Neural cell (in vitro differentiated cells): Measurements from ENCODE around the gene C1orf52. TPM values are rescaled to one million over a fixed set of nuclear protein-coding genes. Genes with fewer than 3 reads are reported as not detected.

Experiments
- H2AFZ ChIP-seq: fragments of 200-600, 300-800 bp; sonication (generic), shearing (Covaris generic); 2 replicates; pipeline ENCODE4 v1.6.0; 2014; ENCODE audit warnings: low read depth, mild to moderate bottlenecking, antibody characterized with exemption, low read length, moderate library complexity
- H3F3A ChIP-seq: fragments of 200-600 bp; shearing (Covaris generic); 2 replicates; pipeline ENCODE4 v1.6.1; 2016; ENCODE audit warnings: mild to moderate bottlenecking, moderate library complexity, mixed read lengths, antibody characterized with exemption, low read length; ENCODE audit not compliant: insufficient read depth, poor library complexity, severe bottlenecking
- H3K27ac ChIP-seq: fragments of 200-600, 300-800 bp; sonication (generic), shearing (Covaris generic); 2 replicates; pipeline ENCODE4 v1.5.1; 2014; ENCODE audit warnings: mild to moderate bottlenecking, low read length, moderate library complexity
- H3K27me3 ChIP-seq: fragments of 300-800, 200-600 bp; sonication (generic), shearing (Covaris generic); 2 replicates; pipeline ENCODE4 v1.6.0; 2014; ENCODE audit warnings: mild to moderate bottlenecking, low read depth, low read length, moderate library complexity; ENCODE audit not compliant: insufficient read depth
- H3K36me3 ChIP-seq: fragments of 300-800, 200-600 bp; sonication (generic), shearing (Covaris generic); 2 replicates; pipeline ENCODE4 v1.5.1; 2014; ENCODE audit warnings: mild to moderate bottlenecking, antibody characterized with exemption, low read length, moderate library complexity; ENCODE audit not compliant: insufficient read depth
- H3K4me2 ChIP-seq: fragments of 300-800, 200-600 bp; sonication (generic), shearing (Covaris generic); 2 replicates; pipeline ENCODE4 v1.6.0; 2014; ENCODE audit warnings: mild to moderate bottlenecking, low read length
- H3K4me3 ChIP-seq: fragments of 300-800, 200-600 bp; sonication (generic), shearing (Covaris generic); 2 replicates; pipeline ENCODE4 v1.5.1; 2014; ENCODE audit warnings: mild to moderate bottlenecking, low read length, moderate library complexity
- H3K79me2 ChIP-seq: fragments of 200-600 bp; shearing (Covaris generic); replicated peaks from 2 replicates; pipeline ENCODE4 v1.6.0; 2014; ENCODE audit warnings: mild to moderate bottlenecking, low read length, moderate library complexity; ENCODE audit not compliant: insufficient read depth
- H3K9ac ChIP-seq: fragments of 300-800, 200-600 bp; sonication (generic), shearing (Covaris generic); 2 replicates; pipeline ENCODE4 v1.6.1; 2016; ENCODE audit warnings: mild to moderate bottlenecking, low read length, mixed read lengths
- H3K9me2 ChIP-seq: fragments of 200-600 bp; shearing (Covaris generic); 2 replicates; pipeline ENCODE4 v1.6.1; 2016; ENCODE audit warnings: mild to moderate bottlenecking, low read length, mixed read lengths; ENCODE audit not compliant: insufficient read depth
- H3K9me3 ChIP-seq: fragments of 200-600, 300-800 bp; sonication (generic), shearing (Covaris generic); 2 replicates; pipeline ENCODE4 v1.6.1; 2016; ENCODE audit warnings: mild to moderate bottlenecking, mixed run types, low read length, moderate library complexity, mixed read lengths
- H4K20me1 ChIP-seq: fragments of 200-600 bp; shearing (Covaris generic); 2 replicates; pipeline ENCODE4 v1.6.1; 2016; ENCODE audit warnings: mild to moderate bottlenecking, mixed run types; ENCODE audit not compliant: insufficient read depth
- CTCF ChIP-seq: fragments of 450-650 bp; IDR thresholded peaks from 2 replicates; pipeline ENCODE4 v1.5.1; 2014; ENCODE audit warnings: antibody characterized with exemption, mild to moderate bottlenecking, moderate library complexity; ENCODE audit not compliant: poor library complexity, severe bottlenecking
- EP300 ChIP-seq: fragments of 450-650 bp; conservative IDR thresholded peaks from 2 replicates; pipeline ENCODE4 v1.6.1; 2014; ENCODE audit warnings: antibody characterized with exemption, mild to moderate bottlenecking, moderate library complexity; ENCODE audit not compliant: poor library complexity, severe bottlenecking
- EZH2 ChIP-seq: fragments of 200-600, 300-800 bp; shearing (Covaris generic), sonication (generic); IDR thresholded peaks from 2 replicates; pipeline ENCODE4 v1.6.1; 2014; ENCODE audit warnings: antibody characterized with exemption, low read length, borderline replicate concordance, mild to moderate bottlenecking; ENCODE audit not compliant: insufficient read depth, poor library complexity, severe bottlenecking
- MXI1 ChIP-seq: fragments of 450-650 bp; conservative IDR thresholded peaks from 2 replicates; pipeline ENCODE4 v1.6.1; 2014; ENCODE audit warnings: antibody characterized with exemption, mild to moderate bottlenecking; ENCODE audit not compliant: poor library complexity, severe bottlenecking
- POLR2AphosphoS5 ChIP-seq: IDR thresholded peaks from 2 replicates; pipeline ENCODE4 v1.6.1; 2012
- RAD21 ChIP-seq: fragments of 450-650 bp; conservative IDR thresholded peaks from 2 replicates; pipeline ENCODE4 v1.6.1; 2014; ENCODE audit warnings: antibody characterized with exemption, mild to moderate bottlenecking, moderate library complexity
- SMC3 ChIP-seq: fragments of 450-650 bp; conservative IDR thresholded peaks from 2 replicates; pipeline ENCODE4 v1.6.1; 2014; ENCODE audit warnings: antibody characterized with exemption, mild to moderate bottlenecking, moderate library complexity; ENCODE audit not compliant: poor library complexity
- TAF1 ChIP-seq: IDR thresholded peaks from 2 replicates; pipeline ENCODE4 v1.6.1; 2012; ENCODE audit warnings: low read depth
- polyA plus RNA-seq: library from polyadenylated mRNA; depleted of rRNA; stranded (reverse); fragments of >200 nt; gene quantifications from 2 replicates; pipeline ENCODE4 v1.2.3, GENCODE V29; 2014
- TF ChIP-seq, protein P1 (sequence below): IDR thresholded peaks from 2 replicates; pipeline ENCODE4 v1.6.1; 2012; ENCODE audit warnings: borderline replicate concordance

The C1orf52 gene
- polyA plus RNA-seq, 1 donor from 2014 or later = 94.6 TPM

GRCh38 chr1:85245891-85246290 is 13.6 kb downstream of the C1orf52 start:
- Histone ChIP-seq H3K79me2 (no peaks in the 10 kb centered on the region), H3K27ac (no peak overlapping the region), H2AFZ (no peak overlapping the region), H3K4me2 (no peak overlapping the region), H3K9me3 (no peaks in the 10 kb centered on the region), H3K9ac (no peak overlapping the region), H3K36me3 (no peaks in the 10 kb centered on the region), H3K27me3 (no peaks in the 10 kb centered on the region), H3F3A (no peaks in the 10 kb centered on the region), H4K20me1 (no peaks in the 10 kb centered on the region), H3K4me3 (no peak overlapping the region), H3K9me2 (no peaks in the 10 kb centered on the region)
- TF ChIP-seq MXI1 = no peak
- no peak for TF ChIP-seq RAD21
- no peak for TF ChIP-seq EP300
- no peak for TF ChIP-seq POLR2AphosphoS5
- no peak for TF ChIP-seq SMC3
- TF ChIP-seq CTCF = no peak
- no peak for TF ChIP-seq EZH2
- TF ChIP-seq, protein P1, sequence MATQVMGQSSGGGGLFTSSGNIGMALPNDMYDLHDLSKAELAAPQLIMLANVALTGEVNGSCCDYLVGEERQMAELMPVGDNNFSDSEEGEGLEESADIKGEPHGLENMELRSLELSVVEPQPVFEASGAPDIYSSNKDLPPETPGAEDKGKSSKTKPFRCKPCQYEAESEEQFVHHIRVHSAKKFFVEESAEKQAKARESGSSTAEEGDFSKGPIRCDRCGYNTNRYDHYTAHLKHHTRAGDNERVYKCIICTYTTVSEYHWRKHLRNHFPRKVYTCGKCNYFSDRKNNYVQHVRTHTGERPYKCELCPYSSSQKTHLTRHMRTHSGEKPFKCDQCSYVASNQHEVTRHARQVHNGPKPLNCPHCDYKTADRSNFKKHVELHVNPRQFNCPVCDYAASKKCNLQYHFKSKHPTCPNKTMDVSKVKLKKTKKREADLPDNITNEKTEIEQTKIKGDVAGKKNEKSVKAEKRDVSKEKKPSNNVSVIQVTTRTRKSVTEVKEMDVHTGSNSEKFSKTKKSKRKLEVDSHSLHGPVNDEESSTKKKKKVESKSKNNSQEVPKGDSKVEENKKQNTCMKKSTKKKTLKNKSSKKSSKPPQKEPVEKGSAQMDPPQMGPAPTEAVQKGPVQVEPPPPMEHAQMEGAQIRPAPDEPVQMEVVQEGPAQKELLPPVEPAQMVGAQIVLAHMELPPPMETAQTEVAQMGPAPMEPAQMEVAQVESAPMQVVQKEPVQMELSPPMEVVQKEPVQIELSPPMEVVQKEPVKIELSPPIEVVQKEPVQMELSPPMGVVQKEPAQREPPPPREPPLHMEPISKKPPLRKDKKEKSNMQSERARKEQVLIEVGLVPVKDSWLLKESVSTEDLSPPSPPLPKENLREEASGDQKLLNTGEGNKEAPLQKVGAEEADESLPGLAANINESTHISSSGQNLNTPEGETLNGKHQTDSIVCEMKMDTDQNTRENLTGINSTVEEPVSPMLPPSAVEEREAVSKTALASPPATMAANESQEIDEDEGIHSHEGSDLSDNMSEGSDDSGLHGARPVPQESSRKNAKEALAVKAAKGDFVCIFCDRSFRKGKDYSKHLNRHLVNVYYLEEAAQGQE = no peak
- no peak for TF ChIP-seq TAF1

- Histone ChIP-seq H3K9me3 (no peaks in the 10 kb centered on the region), H3K9ac (no peak overlapping the region), H3K4me2 (no peak overlapping the region), H3K27me3 (no peaks in the 10 kb centered on the region), H4K20me1 (no peaks in the 10 kb centered on the region), H2AFZ (no peak overlapping the region), H3K9me2 (no peaks in the 10 kb centered on the region), H3K36me3 (no peaks in the 10 kb centered on the region), H3K27ac (no peak overlapping the region), H3K79me2 (no peaks in the 10 kb centered on the region), H3K4me3 (no peak overlapping the region), H3F3A (no peaks in the 10 kb centered on the region)
- TF ChIP-seq MXI1 (no peak), EP300 (no peak), RAD21 (no peak), POLR2AphosphoS5 (no peak), SMC3 (no peak), EZH2 (no peak), CTCF (no peak), TAF1 (no peak)
- TF ChIP-seq, protein P1 = no peak
These were observed 14.0 kb downstream of the C1orf52 start for GRCh38 chr1:85245456-85245855.
